HepG2 (cell line): ENCODE data around the gene MXRA7. TPM values are rescaled to one million over a fixed set of nuclear protein-coding genes. Genes with fewer than 3 reads are reported as not detected.

Experiments
- GATAD2A ChIP-seq: IDR thresholded peaks from 2 replicates; pipeline ENCODE4 v1.6.1; 2016
- NCOR1 ChIP-seq: fragments of 200-600 bp; sonication (generic); IDR thresholded peaks from 2 replicates; pipeline ENCODE4 v1.7.0; 2017; ENCODE audit warnings: antibody characterized with exemption, low read length, borderline replicate concordance
- PCBP2 ChIP-seq: fragments of 200-400 bp; formaldehyde crosslinking; optimal IDR thresholded peaks from 2 replicates; pipeline ENCODE3; 2018; ENCODE audit warnings: low read length, low read depth; ENCODE audit not compliant: poor library complexity, severe bottlenecking
- POGZ ChIP-seq: sonication (generic); formaldehyde crosslinking; IDR thresholded peaks from 2 replicates; pipeline ENCODE4 v1.4.0; 2020; ENCODE audit warnings: mild to moderate bottlenecking, missing genetic modification reagents
- RXRB ChIP-seq: IDR thresholded peaks from 2 replicates; pipeline ENCODE4 v1.6.1; 2016; ENCODE audit warnings: borderline replicate concordance, missing genetic modification reagents, missing compliant biosample characterization
- SNAPC2 ChIP-seq: sonication (generic); formaldehyde crosslinking; IDR thresholded peaks from 2 replicates; pipeline ENCODE4 v1.8.1; 2022; ENCODE audit warnings: mild to moderate bottlenecking, missing genetic modification reagents
- SOX6 ChIP-seq, 2 experiments: fragments of 450-650 bp in 1 of 2; sonication (generic) in 1 of 2; formaldehyde crosslinking in 1 of 2; IDR thresholded peaks; 2 replicates each; pipeline versions ENCODE4 v1.4.0 to v1.6.1; 2017 to 2020; ENCODE audit warnings: antibody characterized with exemption in 1 of 2, mild to moderate bottlenecking in 1 of 2, missing genetic modification reagents in 1 of 2
- ZBTB40 ChIP-seq, 2 experiments: fragments of 450-650 bp in 1 of 2; sonication (generic) in 1 of 2; formaldehyde crosslinking in 1 of 2; IDR thresholded peaks; 2 replicates each; pipeline versions ENCODE4 v1.6.1 to v1.8.0; 2016 to 2022; ENCODE audit warnings: antibody characterized with exemption in 1 of 2, mild to moderate bottlenecking in 1 of 2, missing genetic modification reagents in 1 of 2
- ZNF20 ChIP-seq: sonication (generic); formaldehyde crosslinking; IDR thresholded peaks from 2 replicates; pipeline ENCODE4 v1.4.0; 2020; ENCODE audit warnings: mild to moderate bottlenecking, moderate library complexity, missing genetic modification reagents
- ZNF382 ChIP-seq: sonication (generic); formaldehyde crosslinking; IDR thresholded peaks from 2 replicates; pipeline ENCODE4 v1.5.0; 2020; ENCODE audit warnings: missing genetic modification reagents, mild to moderate bottlenecking, borderline replicate concordance
- ZNF501 ChIP-seq: sonication (generic); formaldehyde crosslinking; IDR thresholded peaks from 2 replicates; pipeline ENCODE4 v1.5.1; 2020; ENCODE audit warnings: mild to moderate bottlenecking, moderate library complexity, missing genetic modification reagents
- ZNF577 ChIP-seq: sonication (generic); formaldehyde crosslinking; IDR thresholded peaks from 2 replicates; pipeline ENCODE4 v1.4.0; 2020; ENCODE audit warnings: mild to moderate bottlenecking, low read depth, missing genetic modification reagents, borderline replicate concordance
- ZNF674 ChIP-seq: sonication (generic); formaldehyde crosslinking; IDR thresholded peaks from 2 replicates; pipeline ENCODE4 v1.5.0; 2020; ENCODE audit warnings: low read depth, mild to moderate bottlenecking, missing genetic modification reagents
- polyA plus RNA-seq, 8 experiments: library from polyadenylated mRNA; depleted of rRNA in 3 of 8; stranded (reverse) in 7 of 8; unstranded in 1 of 8; fragments of >200 nt; fragmentation: Illumina TruSeq in 4 of 8; extraction: Trizol in 4 of 8; gene quantifications; 2 replicates each; pipeline versions ENCODE4 v1.2.1 to v1.2.3, GENCODE V29; 2011 to 2016; ENCODE audit warnings: low read depth in 4 of 8, missing spikeins in 1 of 8, mixed read lengths in 1 of 8; ENCODE audit not compliant: insufficient read depth in 1 of 8
- total RNA-seq, 5 experiments: library from RNA; depleted of rRNA; stranded (reverse); fragments of >200 nt; fragmentation: Illumina TruSeq; extraction: Trizol; gene quantifications; 2 replicates each; pipeline ENCODE4 v1.2.3, GENCODE V29; 2016; ENCODE audit warnings: low read depth in 1 of 5
- TF ChIP-seq, protein P1 (sequence below): sonication (generic); formaldehyde crosslinking; IDR thresholded peaks from 2 replicates; pipeline ENCODE4 v1.5.1; 2020; ENCODE audit warnings: missing genetic modification reagents, mild to moderate bottlenecking, borderline replicate concordance
- TF ChIP-seq, protein P2 (sequence below): sonication (generic); formaldehyde crosslinking; IDR thresholded peaks from 2 replicates; pipeline ENCODE4 v1.4.0; 2020; ENCODE audit warnings: mild to moderate bottlenecking, missing genetic modification reagents

Gene MXRA7
- total and polyA plus RNA-seq, 2 of the 13 experiments (the other 11 are each of a cell fraction or from before 2014, with no cell fraction given) = 44.8 to 112 TPM

- TF ChIP-seq POGZ (CRISPR knock-in tag) (peak; percentile 56; the same call in 1 of the 2 replicates), RXRB (CRISPR knock-in tag) (peak; percentile 98), PCBP2 (no peak), NCOR1 (peak; percentile 81), ZNF577 (CRISPR knock-in tag) (no peak), ZNF674 (CRISPR knock-in tag) (no peak), SNAPC2 (CRISPR knock-in tag) (peak; percentile 87; the same call in 1 of the 2 replicates), ZBTB40 (IDR thresholded peaks at IDR 0.05) (no peak), ZBTB40 (CRISPR knock-in tag; IDR thresholded peaks at IDR 0.05) (peak; percentile 67; the same call in 1 of the 2 replicates), ZNF20 (CRISPR knock-in tag) (no peak), ZNF501 (no peak; the same call in 1 of the 2 replicates), GATAD2A (CRISPR knock-in tag) (peak; percentile 76), ZNF382 (CRISPR knock-in tag) (no peak), SOX6 (IDR thresholded peaks at IDR 0.05) (no peak), SOX6 (CRISPR knock-in tag; IDR thresholded peaks at IDR 0.05) (peak; percentile 99)
- TF ChIP-seq, protein P1, sequence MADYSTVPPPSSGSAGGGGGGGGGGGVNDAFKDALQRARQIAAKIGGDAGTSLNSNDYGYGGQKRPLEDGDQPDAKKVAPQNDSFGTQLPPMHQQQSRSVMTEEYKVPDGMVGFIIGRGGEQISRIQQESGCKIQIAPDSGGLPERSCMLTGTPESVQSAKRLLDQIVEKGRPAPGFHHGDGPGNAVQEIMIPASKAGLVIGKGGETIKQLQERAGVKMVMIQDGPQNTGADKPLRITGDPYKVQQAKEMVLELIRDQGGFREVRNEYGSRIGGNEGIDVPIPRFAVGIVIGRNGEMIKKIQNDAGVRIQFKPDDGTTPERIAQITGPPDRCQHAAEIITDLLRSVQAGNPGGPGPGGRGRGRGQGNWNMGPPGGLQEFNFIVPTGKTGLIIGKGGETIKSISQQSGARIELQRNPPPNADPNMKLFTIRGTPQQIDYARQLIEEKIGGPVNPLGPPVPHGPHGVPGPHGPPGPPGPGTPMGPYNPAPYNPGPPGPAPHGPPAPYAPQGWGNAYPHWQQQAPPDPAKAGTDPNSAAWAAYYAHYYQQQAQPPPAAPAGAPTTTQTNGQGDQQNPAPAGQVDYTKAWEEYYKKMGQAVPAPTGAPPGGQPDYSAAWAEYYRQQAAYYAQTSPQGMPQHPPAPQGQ (CRISPR knock-in tag) = peak; percentile 26; the same call in 1 of the 2 replicates
- TF ChIP-seq, protein P2, sequence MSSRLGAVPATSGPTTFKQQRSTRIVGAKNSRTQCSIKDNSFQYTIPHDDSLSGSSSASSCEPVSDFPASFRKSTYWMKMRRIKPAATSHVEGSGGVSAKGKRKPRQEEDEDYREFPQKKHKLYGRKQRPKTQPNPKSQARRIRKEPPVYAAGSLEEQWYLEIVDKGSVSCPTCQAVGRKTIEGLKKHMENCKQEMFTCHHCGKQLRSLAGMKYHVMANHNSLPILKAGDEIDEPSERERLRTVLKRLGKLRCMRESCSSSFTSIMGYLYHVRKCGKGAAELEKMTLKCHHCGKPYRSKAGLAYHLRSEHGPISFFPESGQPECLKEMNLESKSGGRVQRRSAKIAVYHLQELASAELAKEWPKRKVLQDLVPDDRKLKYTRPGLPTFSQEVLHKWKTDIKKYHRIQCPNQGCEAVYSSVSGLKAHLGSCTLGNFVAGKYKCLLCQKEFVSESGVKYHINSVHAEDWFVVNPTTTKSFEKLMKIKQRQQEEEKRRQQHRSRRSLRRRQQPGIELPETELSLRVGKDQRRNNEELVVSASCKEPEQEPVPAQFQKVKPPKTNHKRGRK (CRISPR knock-in tag) = no peak
Observed at GRCh38 chr17:76691379-76692191, 19.2 kb downstream of the MXRA7 start (continued).
